Endodermal cell (in vitro differentiated cells): Measurements from ENCODE around the gene TBXAS1. TPM values are rescaled to one million over a fixed set of nuclear protein-coding genes. Genes with fewer than 3 reads are reported as not detected.

Source experiments
- DNase-seq: peaks from one replicate; pipeline ENCODE4 v3.0.0-alpha.2; 2017
- H3K27ac ChIP-seq: 2 replicates; pipeline ENCODE4 v1.5.1; 2013; ENCODE audit warnings: mild to moderate bottlenecking, low read depth, low read length, moderate library complexity
- H3K27me3 ChIP-seq: 2 replicates; pipeline ENCODE4 v1.6.1; 2013; ENCODE audit warnings: mild to moderate bottlenecking, low read length, moderate library complexity; ENCODE audit not compliant: insufficient read depth, control insufficient read depth, poor library complexity, severe bottlenecking
- H3K36me3 ChIP-seq: 2 replicates; pipeline ENCODE4 v1.7.0; 2013; ENCODE audit warnings: mild to moderate bottlenecking, low read length, moderate library complexity; ENCODE audit not compliant: control insufficient read depth, insufficient read depth
- H3K4me1 ChIP-seq: one replicate; pipeline ENCODE4 v1.7.0; 2013; ENCODE audit warnings: low read length; ENCODE audit not compliant: control insufficient read depth, insufficient read depth
- H3K4me3 ChIP-seq: 2 replicates; pipeline ENCODE4 v1.5.1; 2013; ENCODE audit warnings: mild to moderate bottlenecking, low read length, moderate library complexity
- H3K9ac ChIP-seq: 2 replicates; pipeline ENCODE4 v1.6.1; 2013; ENCODE audit warnings: mild to moderate bottlenecking, low read length, moderate library complexity; ENCODE audit not compliant: poor library complexity, severe bottlenecking; ENCODE audit errors: extremely low read depth
- H3K9me3 ChIP-seq: 2 replicates; pipeline ENCODE4 v1.6.1; 2013; ENCODE audit warnings: mild to moderate bottlenecking, low read length, moderate library complexity; ENCODE audit not compliant: control insufficient read depth
- H3K27ac Mint-ChIP-seq: 2 replicates; pipeline ENCODE4 v1.8.0; 2020; ENCODE audit warnings: mixed read lengths
- H3K27me3 Mint-ChIP-seq: 2 replicates; pipeline ENCODE4 v1.8.0; 2021; ENCODE audit warnings: mild to moderate bottlenecking, mixed read lengths; ENCODE audit not compliant: insufficient read depth
- H3K36me3 Mint-ChIP-seq: 2 replicates; pipeline ENCODE4 v1.8.0; 2020; ENCODE audit warnings: low read depth, mixed read lengths
- H3K4me1 Mint-ChIP-seq: 2 replicates; pipeline ENCODE4 v1.8.0; 2020; ENCODE audit warnings: mixed read lengths
- H3K4me3 Mint-ChIP-seq: 2 replicates; pipeline ENCODE4 v1.8.0; 2020; ENCODE audit warnings: mild to moderate bottlenecking, moderate library complexity, mixed read lengths
- H3K9me3 Mint-ChIP-seq: 2 replicates; pipeline ENCODE4 v1.8.0; 2020; ENCODE audit warnings: mild to moderate bottlenecking, mixed read lengths
- CTCF ChIP-seq: fragments of 200-600 bp; sonication (generic); conservative IDR thresholded peaks from 2 replicates; pipeline ENCODE4 v1.5.0; 2021; ENCODE audit warnings: antibody characterized with exemption, mild to moderate bottlenecking
- WGBS, 2 experiments: methylation state at CpG; one replicate each; pipeline versions ENCODE4 v1.1.5 to v1.1.7; 2013; ENCODE audit warnings: missing lambda C conversion rate in 2 of 2, mixed read lengths in 1 of 2; ENCODE audit not compliant: insufficient coverage in 1 of 2, insufficient read length in 1 of 2; 5-methylcytosine and 5-hydroxymethylcytosine counted together
- total RNA-seq, 2 donors: library from RNA; stranded (reverse); fragmentation: NEBNext Ultra II Directional in 1 of 2; extraction: Animal tissue kit (Norgen Biotek cat#: 25700) in 1 of 2; gene quantifications; 2 replicates in 1 of 2; 3 replicates in 1 of 2; pipeline ENCODE4 v1.2.1, GENCODE V29; 2021

Gene TBXAS1
- total RNA-seq, 2 donors from 2014 or later = 7.6 to 13.5 TPM

GRCh38 chr7:139985811-139986210 is 156.7 kb downstream of the TBXAS1 start:
- Histone ChIP-seq H3K9ac (no peak overlapping the region), H3K27ac (no peak overlapping the region), H3K9me3 (no peaks in the 10 kb centered on the region), H3K27me3 (no peaks in the 10 kb centered on the region), H3K4me1 (peaks cover 3% of the 10 kb centered on the region), H3K4me3 (no peak overlapping the region), H3K36me3 (no peaks in the 10 kb centered on the region)
- 92 to 95% methylated on average over 10 of the region's 10 CpGs for WGBS, 2 experiments
- H3K27me3 Mint-ChIP-seq = peaks cover 7% of the 10 kb centered on the region
- no peak overlapping the region for H3K4me3 Mint-ChIP-seq
- H3K36me3 Mint-ChIP-seq = no peaks in the 10 kb centered on the region
- peaks cover 18% of the 10 kb centered on the region for H3K4me1 Mint-ChIP-seq
- H3K9me3 Mint-ChIP-seq = no peaks in the 10 kb centered on the region
- TF ChIP-seq CTCF = no peak
- no peak overlapping the region for H3K27ac Mint-ChIP-seq
- DNase-seq = no peak

- Mint-ChIP-seq H3K9me3 (no peaks in the 10 kb centered on the region), H3K36me3 (no peaks in the 10 kb centered on the region), H3K4me3 (no peak overlapping the region), H3K27ac (no peak overlapping the region), H3K4me1 (peaks cover 18% of the 10 kb centered on the region), H3K27me3 (peaks cover 7% of the 10 kb centered on the region)
- Histone ChIP-seq H3K4me3 (no peak overlapping the region), H3K9ac (no peak overlapping the region), H3K27me3 (no peaks in the 10 kb centered on the region), H3K4me1 (peaks cover 3% of the 10 kb centered on the region), H3K27ac (no peak overlapping the region), H3K9me3 (no peaks in the 10 kb centered on the region), H3K36me3 (no peaks in the 10 kb centered on the region)
- peak; percentile 33 for TF ChIP-seq CTCF
- 86 to 87% methylated on average over 8 to 13 of the region's 13 CpGs for WGBS, 2 experiments
- no peak for DNase-seq
Measured at GRCh38 chr7:139987691-139988516, 158.8 kb downstream of the TBXAS1 start.

GRCh38 chr7:139989366-139990141 is 160.5 kb downstream of the TBXAS1 start:
- H3K9me3 ChIP-seq = no peaks in the 10 kb centered on the region
- H3K4me3 ChIP-seq = no peak overlapping the region
- no peak overlapping the region for H3K27ac Mint-ChIP-seq
- H3K4me1 ChIP-seq = peaks cover 3% of the 10 kb centered on the region
- no peaks in the 10 kb centered on the region for H3K36me3 ChIP-seq
- H3K36me3 Mint-ChIP-seq = no peaks in the 10 kb centered on the region
- DNase-seq = no peak
- TF ChIP-seq CTCF = no peak
- no peak overlapping the region for H3K27ac ChIP-seq
- H3K9ac ChIP-seq = no peak overlapping the region
- WGBS, 2 experiments = 91 to 95% methylated on average over 10 to 12 of the region's 12 CpGs
- H3K27me3 Mint-ChIP-seq = peaks cover 7% of the 10 kb centered on the region
- no peaks in the 10 kb centered on the region for H3K27me3 ChIP-seq
- peaks cover 17% of the 10 kb centered on the region for H3K4me1 Mint-ChIP-seq
- H3K9me3 Mint-ChIP-seq = no peaks in the 10 kb centered on the region
- H3K4me3 Mint-ChIP-seq = no peak overlapping the region
